ENCODE results near the gene CCR2.

DNA sequence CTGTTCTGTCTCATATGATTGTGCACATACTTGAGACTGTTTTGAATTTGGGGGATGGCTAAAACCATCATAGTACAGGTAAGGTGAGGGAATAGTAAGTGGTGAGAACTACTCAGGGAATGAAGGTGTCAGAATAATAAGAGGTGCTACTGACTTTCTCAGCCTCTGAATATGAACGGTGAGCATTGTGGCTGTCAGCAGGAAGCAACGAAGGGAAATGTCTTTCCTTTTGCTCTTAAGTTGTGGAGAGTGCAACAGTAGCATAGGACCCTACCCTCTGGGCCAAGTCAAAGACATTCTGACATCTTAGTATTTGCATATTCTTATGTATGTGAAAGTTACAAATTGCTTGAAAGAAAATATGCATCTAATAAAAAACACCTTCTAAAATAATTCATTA is 21.9 kb downstream of the CCR2 start:
- TF ChIP-seq, protein P1, sequence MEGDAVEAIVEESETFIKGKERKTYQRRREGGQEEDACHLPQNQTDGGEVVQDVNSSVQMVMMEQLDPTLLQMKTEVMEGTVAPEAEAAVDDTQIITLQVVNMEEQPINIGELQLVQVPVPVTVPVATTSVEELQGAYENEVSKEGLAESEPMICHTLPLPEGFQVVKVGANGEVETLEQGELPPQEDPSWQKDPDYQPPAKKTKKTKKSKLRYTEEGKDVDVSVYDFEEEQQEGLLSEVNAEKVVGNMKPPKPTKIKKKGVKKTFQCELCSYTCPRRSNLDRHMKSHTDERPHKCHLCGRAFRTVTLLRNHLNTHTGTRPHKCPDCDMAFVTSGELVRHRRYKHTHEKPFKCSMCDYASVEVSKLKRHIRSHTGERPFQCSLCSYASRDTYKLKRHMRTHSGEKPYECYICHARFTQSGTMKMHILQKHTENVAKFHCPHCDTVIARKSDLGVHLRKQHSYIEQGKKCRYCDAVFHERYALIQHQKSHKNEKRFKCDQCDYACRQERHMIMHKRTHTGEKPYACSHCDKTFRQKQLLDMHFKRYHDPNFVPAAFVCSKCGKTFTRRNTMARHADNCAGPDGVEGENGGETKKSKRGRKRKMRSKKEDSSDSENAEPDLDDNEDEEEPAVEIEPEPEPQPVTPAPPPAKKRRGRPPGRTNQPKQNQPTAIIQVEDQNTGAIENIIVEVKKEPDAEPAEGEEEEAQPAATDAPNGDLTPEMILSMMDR (optimal IDR thresholded peaks at IDR 0.05 in 1 of 3, IDR thresholded peaks at IDR 0.05 in 1 of 3, conservative IDR thresholded peaks at IDR 0.05 in 1 of 3; ENCODE audit: extremely low read depth in 1 of 3, insufficient read depth in 2 of 3, low read length in 3 of 3) = no peak
- TF ChIP-seq EZH2 (IDR thresholded peaks at IDR 0.05; ENCODE audit: low read length) = no peak
